Mesendoderm (in vitro differentiated cells): ENCODE results near the gene SWI5.
A peak's percentile ranks its signal among the peaks of the same experiment; 100 is the strongest.

Experiments used
- DNase-seq: peaks from one replicate; pipeline ENCODE4 v3.0.0; 2013
- H2AK5ac ChIP-seq: 2 replicates; pipeline ENCODE4 v1.6.1; 2013; ENCODE audit warnings: low read length, inconsistent platforms
- H2BK120ac ChIP-seq: 2 replicates; pipeline ENCODE4 v1.6.1; 2013; ENCODE audit warnings: low read depth, mild to moderate bottlenecking, low read length, moderate library complexity, mixed read lengths
- H2BK15ac ChIP-seq: replicated peaks from 2 replicates; pipeline ENCODE4 v1.6.1; 2013; ENCODE audit warnings: low read depth, mild to moderate bottlenecking, moderate library complexity
- H2BK5ac ChIP-seq: 2 replicates; pipeline ENCODE4 v1.6.1; 2013; ENCODE audit warnings: low read length, inconsistent platforms
- H3K18ac ChIP-seq: 2 replicates; pipeline ENCODE4 v1.6.1; 2013; ENCODE audit warnings: mild to moderate bottlenecking, low read length, mixed read lengths
- H3K23ac ChIP-seq: one replicate; pipeline ENCODE4 v1.6.1; 2013; ENCODE audit warnings: low read length
- H3K27ac ChIP-seq: 2 replicates; pipeline ENCODE4 v1.5.1; 2013; ENCODE audit warnings: low read depth, mild to moderate bottlenecking, inconsistent platforms, low read length, moderate library complexity
- H3K27me3 ChIP-seq: 2 replicates; pipeline ENCODE4 v1.6.1; 2013; ENCODE audit warnings: low read length, control low read depth, mild to moderate bottlenecking, inconsistent platforms; ENCODE audit not compliant: insufficient read depth, poor library complexity
- H3K36me3 ChIP-seq: 2 replicates; pipeline ENCODE4 v1.6.1; 2013; ENCODE audit warnings: low read length, inconsistent platforms; ENCODE audit not compliant: control insufficient read depth, insufficient read depth
- H3K4ac ChIP-seq: one replicate; pipeline ENCODE4 v1.6.1; 2013; ENCODE audit warnings: low read depth, mild to moderate bottlenecking, low read length, moderate library complexity
- H3K4me1 ChIP-seq: 2 replicates; pipeline ENCODE4 v1.6.1; 2013; ENCODE audit warnings: low read depth, low read length, inconsistent platforms; ENCODE audit not compliant: control insufficient read depth
- H3K4me2 ChIP-seq: 2 replicates; pipeline ENCODE4 v1.6.1; 2013; ENCODE audit warnings: low read length
- H3K4me3 ChIP-seq: 2 replicates; pipeline ENCODE4 v1.5.1; 2013; ENCODE audit warnings: mild to moderate bottlenecking, low read length
- H3K56ac ChIP-seq: one replicate; pipeline ENCODE4 v1.6.1; 2013; ENCODE audit warnings: low read length
- H3K79me1 ChIP-seq: 2 replicates; pipeline ENCODE4 v1.6.1; 2013; ENCODE audit warnings: low read length, inconsistent platforms
- H3K79me2 ChIP-seq: 2 replicates; pipeline ENCODE4 v1.6.1; 2013; ENCODE audit warnings: mild to moderate bottlenecking, low read length; ENCODE audit not compliant: control insufficient read depth, insufficient read depth
- H3K9ac ChIP-seq: 2 replicates; pipeline ENCODE4 v1.6.1; 2013; ENCODE audit warnings: low read length, inconsistent platforms
- H4K5ac ChIP-seq: one replicate; pipeline ENCODE4 v1.6.1; 2013; ENCODE audit warnings: low read length
- H4K8ac ChIP-seq: one replicate; pipeline ENCODE4 v1.6.1; 2013; ENCODE audit warnings: low read depth, mild to moderate bottlenecking, control low read depth, low read length, moderate library complexity
- WGBS: extraction: QIAGEN DNeasy Blood & Tissue Kit; methylation state at CpG from one replicate; pipeline ENCODE4 v1.1.7; 2013; ENCODE audit warnings: low lambda C conversion rate, missing lambda C conversion rate; ENCODE audit not compliant: insufficient coverage; ENCODE audit errors: extremely low coverage; 5-methylcytosine and 5-hydroxymethylcytosine counted together

Gene SWI5

DNA sequence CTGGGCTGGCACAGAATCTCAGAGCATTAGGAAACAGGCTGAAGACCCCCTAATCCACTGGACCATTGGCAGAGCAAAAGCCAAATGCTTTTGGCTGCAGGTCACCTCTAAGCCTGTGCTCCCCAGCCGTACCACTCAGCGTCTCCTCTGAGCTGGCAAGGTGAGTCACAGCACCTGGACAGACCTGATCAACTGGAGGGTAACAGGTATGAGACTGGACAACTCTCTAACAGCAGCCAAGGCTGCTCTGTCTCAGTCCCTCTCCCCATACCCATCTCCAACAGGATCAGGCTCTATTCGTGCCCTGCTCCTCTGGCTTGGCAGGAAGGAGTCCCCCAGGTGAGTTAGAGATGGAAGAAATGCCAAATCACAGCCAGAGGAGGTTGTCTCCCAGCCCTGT, 5.0 kb upstream of the SWI5 start:
- H3K36me3 ChIP-seq, result peaks cover 5% of the 10 kb centered on the region
- H3K4me3 ChIP-seq, result no peak overlapping the region
- H2BK120ac ChIP-seq, result no peak overlapping the region
- H3K4ac ChIP-seq, result no peak overlapping the region
- H3K4me1 ChIP-seq, result no peaks in the 10 kb centered on the region
- H3K18ac ChIP-seq, result no peak overlapping the region
- no CpG with 5 or more reads among the region's 3 CpGs for WGBS
- no peak overlapping the region for H3K56ac ChIP-seq
- no peaks in the 10 kb centered on the region for H3K27me3 ChIP-seq
- no peak overlapping the region for H2BK15ac ChIP-seq
- peaks cover 5% of the 10 kb centered on the region for H3K79me1 ChIP-seq
- no peak overlapping the region for H3K27ac ChIP-seq
- no peak overlapping the region for H3K9ac ChIP-seq
- H2BK5ac ChIP-seq, result no peak overlapping the region
- H3K79me2 ChIP-seq, result peaks cover 4% of the 10 kb centered on the region
- no peak overlapping the region for H3K23ac ChIP-seq
- no peak overlapping the region for H3K4me2 ChIP-seq
- H4K8ac ChIP-seq, result no peak overlapping the region
- DNase-seq, result no peak
- no peak overlapping the region for H4K5ac ChIP-seq
- H2AK5ac ChIP-seq, result no peak overlapping the region

DNA sequence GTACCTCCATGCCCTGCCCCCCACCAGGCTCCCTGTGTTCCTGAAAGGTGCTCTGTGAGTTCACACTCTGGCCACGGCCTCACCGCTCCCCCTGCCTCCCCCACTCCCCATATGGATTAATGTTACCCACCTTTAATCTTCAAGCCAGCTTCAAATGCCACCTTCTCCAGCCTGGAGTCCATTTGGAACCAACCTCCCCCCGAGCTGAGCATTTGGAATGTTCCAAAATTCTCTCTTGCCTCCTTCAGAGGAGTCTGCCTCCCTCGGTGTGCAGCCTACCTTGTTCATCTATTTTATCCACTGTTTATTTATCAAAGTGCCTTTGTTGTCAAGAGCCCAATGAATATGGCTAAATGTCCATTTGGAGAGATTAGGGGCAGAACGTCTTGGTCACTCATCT, 4.6 kb upstream of the SWI5 start:
- H3K23ac ChIP-seq, result no peak overlapping the region
- no peak overlapping the region for H2BK5ac ChIP-seq
- H3K4me1 ChIP-seq, result no peaks in the 10 kb centered on the region
- no peak overlapping the region for H3K56ac ChIP-seq
- H3K79me1 ChIP-seq, result peaks cover 5% of the 10 kb centered on the region
- H3K9ac ChIP-seq, result no peak overlapping the region
- no peak overlapping the region for H3K18ac ChIP-seq
- H2AK5ac ChIP-seq, result no peak overlapping the region
- no peak for DNase-seq
- no peak overlapping the region for H4K8ac ChIP-seq
- H3K4me2 ChIP-seq, result no peak overlapping the region
- H3K36me3 ChIP-seq, result peaks cover 5% of the 10 kb centered on the region
- H4K5ac ChIP-seq, result no peak overlapping the region
- no peak overlapping the region for H3K27ac ChIP-seq
- peaks cover 4% of the 10 kb centered on the region for H3K79me2 ChIP-seq
- H2BK15ac ChIP-seq, result no peak overlapping the region
- H2BK120ac ChIP-seq, result no peak overlapping the region
- no peak overlapping the region for H3K4ac ChIP-seq
- no peaks in the 10 kb centered on the region for H3K27me3 ChIP-seq
- no peak overlapping the region for H3K4me3 ChIP-seq
- WGBS, result no CpG with 5 or more reads among the region's 5 CpGs

DNA sequence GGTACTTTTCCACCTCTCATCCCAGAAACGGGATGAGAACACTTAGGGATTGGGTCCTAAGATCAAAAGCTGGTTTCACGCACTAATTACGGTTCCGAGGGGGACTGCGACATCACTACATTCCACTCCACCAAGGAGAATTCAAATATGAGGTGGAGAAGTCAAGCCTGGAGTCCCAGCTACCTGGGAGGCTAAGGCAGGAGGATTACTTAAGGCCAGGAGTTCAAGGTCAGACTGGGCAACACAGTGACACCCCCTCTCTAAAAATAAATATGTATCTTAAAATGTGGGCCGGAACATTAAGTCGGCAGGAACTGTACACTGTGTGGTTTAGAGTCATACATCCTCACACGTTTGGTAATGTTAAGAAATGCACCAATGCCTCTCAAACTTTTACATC, 1.8 kb upstream of the SWI5 start:
- no peak overlapping the region for H2BK15ac ChIP-seq
- H3K79me2 ChIP-seq, result peaks cover 4% of the 10 kb centered on the region
- H3K23ac ChIP-seq, result no peak overlapping the region
- no peak overlapping the region for H4K8ac ChIP-seq
- no peak overlapping the region for H2BK5ac ChIP-seq
- no peak overlapping the region for H3K4ac ChIP-seq
- peaks cover 2% of the 10 kb centered on the region for H3K36me3 ChIP-seq
- H3K27me3 ChIP-seq, result no peaks in the 10 kb centered on the region
- H3K27ac ChIP-seq, result no peak overlapping the region
- no peak overlapping the region for H2BK120ac ChIP-seq
- H3K4me2 ChIP-seq, result no peak overlapping the region
- H3K4me1 ChIP-seq, result peaks cover 2% of the 10 kb centered on the region
- no CpG with 5 or more reads among the region's 8 CpGs for WGBS
- H3K4me3 ChIP-seq, result no peak overlapping the region
- DNase-seq, result no peak
- H2AK5ac ChIP-seq, result no peak overlapping the region
- H3K56ac ChIP-seq, result no peak overlapping the region
- H3K18ac ChIP-seq, result no peak overlapping the region
- H3K79me1 ChIP-seq, result peaks cover 9% of the 10 kb centered on the region
- no peak overlapping the region for H3K9ac ChIP-seq
- H4K5ac ChIP-seq, result no peak overlapping the region

DNA sequence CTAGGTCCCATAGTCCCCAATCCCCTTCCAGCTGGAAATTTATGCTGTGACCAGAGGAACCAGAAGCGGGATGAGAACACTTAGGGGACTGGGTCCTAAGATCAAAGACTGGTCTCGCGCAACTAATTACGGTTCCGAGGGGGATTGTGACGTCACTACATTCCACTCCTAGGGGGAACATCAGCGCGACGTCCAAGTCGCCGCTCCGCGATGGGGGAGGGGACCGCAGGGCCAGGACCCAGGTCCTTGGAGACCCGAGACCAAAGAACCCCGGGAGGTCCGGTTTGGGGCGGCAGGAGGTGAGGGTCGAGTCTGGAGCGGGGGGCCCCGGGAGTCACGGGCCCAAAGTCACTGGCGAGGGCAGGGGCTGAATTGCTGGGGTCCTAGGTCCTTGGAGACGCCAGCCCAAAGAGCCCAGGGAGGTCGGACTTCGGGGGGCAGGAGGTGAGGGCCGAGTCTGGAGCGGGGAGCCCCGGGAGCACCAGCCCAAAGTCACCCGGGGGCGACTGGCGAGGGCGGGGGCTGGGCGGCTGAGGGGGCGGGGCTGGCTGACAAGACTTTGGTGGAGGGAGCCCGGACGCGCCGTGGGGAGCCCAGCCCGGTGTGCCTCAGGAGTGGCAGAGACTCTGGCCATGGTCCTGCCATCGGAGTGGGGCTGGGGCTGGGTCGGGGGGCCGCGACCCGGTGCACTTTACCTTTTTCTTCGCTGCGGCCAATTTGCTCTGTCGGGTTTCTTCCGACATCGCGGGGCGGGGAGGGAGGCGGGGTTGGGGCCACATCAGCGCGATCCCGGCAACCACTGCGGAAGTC, 673 bp upstream of the SWI5 start, which contains the start of gene GOLGA2:
Gene GOLGA2, minus strand, starts transcription at position 810 of the 810 bp plus-strand sequence. Its CDS starts 31 bp downstream, at position 779.
- Histone ChIP-seq H4K5ac (peak within 1 kb of the TSS; percentile 91), H4K8ac (peak within 1 kb of the TSS; percentile 84), H2BK5ac (peak within 1 kb of the TSS; percentile 65), H3K56ac (peak within 1 kb of the TSS; percentile 97), H3K36me3 (peaks cover 2% of the 10 kb centered on the region), H3K4ac (peak within 1 kb of the TSS; percentile 93), H3K18ac (peak within 1 kb of the TSS; percentile 89), H3K23ac (peak within 1 kb of the TSS; percentile 89), H2AK5ac (peak within 1 kb of the TSS; percentile 58), H2BK120ac (no peak within 1 kb of the TSS), H3K27me3 (no peaks in the 10 kb centered on the region), H3K27ac (peak within 1 kb of the TSS; percentile 79), H3K4me3 (peak within 1 kb of the TSS; percentile 94), H3K4me2 (peak within 1 kb of the TSS; percentile 99), H3K79me1 (peaks cover 9% of the 10 kb centered on the region), H3K9ac (peak within 1 kb of the TSS; percentile 98), H3K79me2 (peaks cover 4% of the 10 kb centered on the region), H2BK15ac (no peak within 1 kb of the TSS), H3K4me1 (peaks cover 2% of the 10 kb centered on the region)
- peak; percentile 74 for DNase-seq
- WGBS, result no CpG with 5 or more reads among the region's 57 CpGs

- peaks cover 9% of the 10 kb centered on the region for H3K79me1 ChIP-seq
- H2BK5ac ChIP-seq, result peak overlapping the region; percentile 63
- peak overlapping the region; percentile 89 for H3K23ac ChIP-seq
- H3K9ac ChIP-seq, result peak overlapping the region; percentile 98
- DNase-seq, result peak; percentile 86
- H3K4ac ChIP-seq, result no peak overlapping the region
- H3K4me1 ChIP-seq, result peaks cover 2% of the 10 kb centered on the region
- peak overlapping the region; percentile 94 for H3K4me3 ChIP-seq
- no peak overlapping the region for H2BK15ac ChIP-seq
- peaks cover 4% of the 10 kb centered on the region for H3K79me2 ChIP-seq
- no peaks in the 10 kb centered on the region for H3K36me3 ChIP-seq
- H4K5ac ChIP-seq, result peak overlapping the region; percentile 91
- H3K27ac ChIP-seq, result peak overlapping the region; percentile 61
- WGBS, result no CpG with 5 or more reads among the region's 23 CpGs
- H3K27me3 ChIP-seq, result no peaks in the 10 kb centered on the region
- H2AK5ac ChIP-seq, result peak overlapping the region; percentile 58
- H3K4me2 ChIP-seq, result peak overlapping the region; percentile 99
- peak overlapping the region; percentile 97 for H3K56ac ChIP-seq
- H3K18ac ChIP-seq, result no peak overlapping the region
- H4K8ac ChIP-seq, result no peak overlapping the region
- no peak overlapping the region for H2BK120ac ChIP-seq
Measured at GRCh38 chr9:128276574-128277270, 646 bp downstream of the SWI5 start.
